ENCODE data around the gene RNASE2.

DNA sequence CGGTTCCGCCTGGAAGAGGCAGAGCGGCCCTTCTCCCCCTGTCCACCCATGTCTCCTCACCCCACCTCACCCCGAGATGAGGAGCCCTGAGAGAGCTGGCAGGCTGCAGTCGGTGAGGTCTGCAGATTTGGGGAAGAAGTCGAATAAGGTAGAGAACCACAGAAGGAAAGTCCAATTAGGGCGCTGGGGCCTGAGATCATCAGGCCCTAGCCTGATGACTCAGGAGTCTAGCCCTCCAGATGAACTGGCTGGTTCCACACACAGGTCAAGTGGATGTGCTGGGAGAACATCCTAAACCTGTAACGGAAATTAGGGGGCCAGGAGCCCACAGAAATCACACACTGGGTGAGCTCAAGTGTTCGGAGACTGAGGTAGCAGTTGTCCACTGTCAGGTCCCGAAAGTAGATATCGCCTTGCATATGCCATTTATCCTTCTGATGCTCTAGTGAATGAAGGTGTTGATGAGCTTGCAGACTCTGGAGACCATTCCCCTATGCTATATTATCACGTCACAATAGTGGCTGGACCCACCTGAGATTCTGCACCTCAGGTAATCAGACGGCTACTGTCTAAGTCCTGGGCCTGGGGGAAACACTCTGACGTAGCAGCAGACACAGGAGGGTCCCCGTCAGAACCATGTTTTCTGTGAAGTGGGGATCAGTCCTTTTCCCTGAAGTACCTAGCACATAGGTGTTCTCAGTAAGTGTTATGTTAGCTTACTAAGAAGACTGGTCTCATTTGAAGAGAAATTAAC lies 33.6 kb downstream of the RNASE2 start:
- TF ChIP-seq, protein P1, sequence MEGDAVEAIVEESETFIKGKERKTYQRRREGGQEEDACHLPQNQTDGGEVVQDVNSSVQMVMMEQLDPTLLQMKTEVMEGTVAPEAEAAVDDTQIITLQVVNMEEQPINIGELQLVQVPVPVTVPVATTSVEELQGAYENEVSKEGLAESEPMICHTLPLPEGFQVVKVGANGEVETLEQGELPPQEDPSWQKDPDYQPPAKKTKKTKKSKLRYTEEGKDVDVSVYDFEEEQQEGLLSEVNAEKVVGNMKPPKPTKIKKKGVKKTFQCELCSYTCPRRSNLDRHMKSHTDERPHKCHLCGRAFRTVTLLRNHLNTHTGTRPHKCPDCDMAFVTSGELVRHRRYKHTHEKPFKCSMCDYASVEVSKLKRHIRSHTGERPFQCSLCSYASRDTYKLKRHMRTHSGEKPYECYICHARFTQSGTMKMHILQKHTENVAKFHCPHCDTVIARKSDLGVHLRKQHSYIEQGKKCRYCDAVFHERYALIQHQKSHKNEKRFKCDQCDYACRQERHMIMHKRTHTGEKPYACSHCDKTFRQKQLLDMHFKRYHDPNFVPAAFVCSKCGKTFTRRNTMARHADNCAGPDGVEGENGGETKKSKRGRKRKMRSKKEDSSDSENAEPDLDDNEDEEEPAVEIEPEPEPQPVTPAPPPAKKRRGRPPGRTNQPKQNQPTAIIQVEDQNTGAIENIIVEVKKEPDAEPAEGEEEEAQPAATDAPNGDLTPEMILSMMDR (IDR thresholded peaks at IDR 0.05) = no peak
- TF ChIP-seq, protein P2, sequence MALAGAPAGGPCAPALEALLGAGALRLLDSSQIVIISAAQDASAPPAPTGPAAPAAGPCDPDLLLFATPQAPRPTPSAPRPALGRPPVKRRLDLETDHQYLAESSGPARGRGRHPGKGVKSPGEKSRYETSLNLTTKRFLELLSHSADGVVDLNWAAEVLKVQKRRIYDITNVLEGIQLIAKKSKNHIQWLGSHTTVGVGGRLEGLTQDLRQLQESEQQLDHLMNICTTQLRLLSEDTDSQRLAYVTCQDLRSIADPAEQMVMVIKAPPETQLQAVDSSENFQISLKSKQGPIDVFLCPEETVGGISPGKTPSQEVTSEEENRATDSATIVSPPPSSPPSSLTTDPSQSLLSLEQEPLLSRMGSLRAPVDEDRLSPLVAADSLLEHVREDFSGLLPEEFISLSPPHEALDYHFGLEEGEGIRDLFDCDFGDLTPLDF (CRISPR knock-in tag; IDR thresholded peaks at IDR 0.05) = no peak
- TF ChIP-seq NR1H2 (CRISPR knock-in tag; IDR thresholded peaks at IDR 0.05) (no peak), JAZF1 (CRISPR knock-in tag; IDR thresholded peaks at IDR 0.05) (no peak), JUN (CRISPR knock-in tag; IDR thresholded peaks at IDR 0.05) (no peak)
- TF ChIP-seq, protein P3, sequence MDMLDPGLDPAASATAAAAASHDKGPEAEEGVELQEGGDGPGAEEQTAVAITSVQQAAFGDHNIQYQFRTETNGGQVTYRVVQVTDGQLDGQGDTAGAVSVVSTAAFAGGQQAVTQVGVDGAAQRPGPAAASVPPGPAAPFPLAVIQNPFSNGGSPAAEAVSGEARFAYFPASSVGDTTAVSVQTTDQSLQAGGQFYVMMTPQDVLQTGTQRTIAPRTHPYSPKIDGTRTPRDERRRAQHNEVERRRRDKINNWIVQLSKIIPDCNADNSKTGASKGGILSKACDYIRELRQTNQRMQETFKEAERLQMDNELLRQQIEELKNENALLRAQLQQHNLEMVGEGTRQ (CRISPR knock-in tag; IDR thresholded peaks at IDR 0.05) = no peak
- TF ChIP-seq, protein P4, sequence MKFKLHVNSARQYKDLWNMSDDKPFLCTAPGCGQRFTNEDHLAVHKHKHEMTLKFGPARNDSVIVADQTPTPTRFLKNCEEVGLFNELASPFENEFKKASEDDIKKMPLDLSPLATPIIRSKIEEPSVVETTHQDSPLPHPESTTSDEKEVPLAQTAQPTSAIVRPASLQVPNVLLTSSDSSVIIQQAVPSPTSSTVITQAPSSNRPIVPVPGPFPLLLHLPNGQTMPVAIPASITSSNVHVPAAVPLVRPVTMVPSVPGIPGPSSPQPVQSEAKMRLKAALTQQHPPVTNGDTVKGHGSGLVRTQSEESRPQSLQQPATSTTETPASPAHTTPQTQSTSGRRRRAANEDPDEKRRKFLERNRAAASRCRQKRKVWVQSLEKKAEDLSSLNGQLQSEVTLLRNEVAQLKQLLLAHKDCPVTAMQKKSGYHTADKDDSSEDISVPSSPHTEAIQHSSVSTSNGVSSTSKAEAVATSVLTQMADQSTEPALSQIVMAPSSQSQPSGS (CRISPR knock-in tag; IDR thresholded peaks at IDR 0.05; ENCODE audit: borderline replicate concordance, low read depth) = no peak

All from WTC11 (cell line).